Measurements from ENCODE around the gene GAS6.

Gene GAS6

DNA sequence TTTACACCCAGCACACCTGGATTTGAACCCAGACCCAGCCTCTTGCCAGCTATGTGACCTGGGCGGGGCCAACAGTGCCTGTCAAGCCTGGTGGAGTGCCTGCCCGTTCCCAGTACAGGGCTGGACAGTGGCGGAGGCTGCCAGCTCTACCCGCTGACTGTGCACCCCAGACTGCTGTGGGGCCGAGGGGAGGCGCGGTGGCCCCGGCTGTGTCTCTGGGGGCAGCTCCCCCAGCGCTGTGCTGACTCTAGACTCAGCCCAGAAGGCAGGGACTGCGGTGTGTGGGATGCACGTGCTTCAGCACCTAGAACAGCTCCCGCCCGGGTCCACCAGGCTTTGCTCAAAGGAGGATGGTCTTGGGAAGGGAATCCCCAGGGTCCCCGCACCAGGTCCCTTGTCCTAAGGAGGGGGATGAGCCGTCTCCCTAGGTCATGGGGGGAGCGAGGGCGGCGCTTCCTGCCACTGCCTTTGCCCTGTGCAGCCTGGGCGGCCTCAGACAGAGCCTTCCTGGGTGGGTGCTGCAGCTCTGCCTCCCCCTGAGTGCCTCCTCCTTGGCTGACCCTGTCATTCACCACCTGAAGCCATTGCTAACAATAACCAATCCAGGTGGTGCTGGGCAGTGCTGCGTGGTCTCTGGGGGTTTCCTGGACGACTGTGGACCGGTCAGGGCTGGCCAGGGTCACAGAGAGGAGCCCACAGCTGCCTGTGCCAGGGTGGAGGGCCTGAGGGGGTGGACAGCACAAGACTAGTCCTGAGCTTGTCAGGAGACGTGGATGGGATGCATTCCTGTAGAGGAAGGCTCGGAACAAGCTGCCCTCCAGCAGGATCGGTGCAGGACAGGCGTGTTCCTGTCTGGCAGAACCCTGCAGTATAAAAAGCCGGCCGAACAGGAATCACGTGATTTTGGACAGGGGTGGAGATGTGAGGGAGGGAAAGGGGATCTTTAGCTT lies 86.3 kb downstream of the GAS6 start:
- TF ChIP-seq EZH2phosphoT487 (IDR thresholded peaks at IDR 0.05; ENCODE audit: low read length) = no peak
- TF ChIP-seq EZH2 (optimal IDR thresholded peaks at IDR 0.05; ENCODE audit: low read depth, low read length) = no peak
- TF ChIP-seq, protein P1, sequence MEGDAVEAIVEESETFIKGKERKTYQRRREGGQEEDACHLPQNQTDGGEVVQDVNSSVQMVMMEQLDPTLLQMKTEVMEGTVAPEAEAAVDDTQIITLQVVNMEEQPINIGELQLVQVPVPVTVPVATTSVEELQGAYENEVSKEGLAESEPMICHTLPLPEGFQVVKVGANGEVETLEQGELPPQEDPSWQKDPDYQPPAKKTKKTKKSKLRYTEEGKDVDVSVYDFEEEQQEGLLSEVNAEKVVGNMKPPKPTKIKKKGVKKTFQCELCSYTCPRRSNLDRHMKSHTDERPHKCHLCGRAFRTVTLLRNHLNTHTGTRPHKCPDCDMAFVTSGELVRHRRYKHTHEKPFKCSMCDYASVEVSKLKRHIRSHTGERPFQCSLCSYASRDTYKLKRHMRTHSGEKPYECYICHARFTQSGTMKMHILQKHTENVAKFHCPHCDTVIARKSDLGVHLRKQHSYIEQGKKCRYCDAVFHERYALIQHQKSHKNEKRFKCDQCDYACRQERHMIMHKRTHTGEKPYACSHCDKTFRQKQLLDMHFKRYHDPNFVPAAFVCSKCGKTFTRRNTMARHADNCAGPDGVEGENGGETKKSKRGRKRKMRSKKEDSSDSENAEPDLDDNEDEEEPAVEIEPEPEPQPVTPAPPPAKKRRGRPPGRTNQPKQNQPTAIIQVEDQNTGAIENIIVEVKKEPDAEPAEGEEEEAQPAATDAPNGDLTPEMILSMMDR (IDR thresholded peaks at IDR 0.05; ENCODE audit: low read length) = no peak
- no peaks in the 10 kb centered on the region for H3K36me3 ChIP-seq (replicated peaks; ENCODE audit: insufficient read depth, low read length)
- H3K27me3 ChIP-seq (replicated peaks; ENCODE audit: insufficient read depth, low read length) = no peaks in the 10 kb centered on the region
- H3K79me2 ChIP-seq (ENCODE audit: low read length) = no peaks in the 10 kb centered on the region
- peak overlapping the region; percentile 93; the same call in 1 of the 2 replicates for H3K27ac ChIP-seq (ENCODE audit: low read length)
- H3K9ac ChIP-seq (ENCODE audit: low read length) = no peak overlapping the region
- no peaks in the 10 kb centered on the region for H4K20me1 ChIP-seq (ENCODE audit: insufficient read depth, low read length)
- peaks cover 18% of the 10 kb centered on the region; the same call in 1 of the 2 replicates for H3F3A ChIP-seq (ENCODE audit: insufficient read depth, low read length)
- peaks cover 37% of the 10 kb centered on the region for H3K4me1 ChIP-seq (ENCODE audit: low read length)
- no peaks in the 10 kb centered on the region for H3K9me2 ChIP-seq (replicated peaks; ENCODE audit: insufficient read depth, low read length)
- peak; percentile 48 for DNase-seq
- H3K9me3 ChIP-seq (replicated peaks; ENCODE audit: insufficient read depth, low read length) = no peaks in the 10 kb centered on the region
- no peak overlapping the region for H3K4me2 ChIP-seq (ENCODE audit: low read depth, low read length)
- H2AFZ ChIP-seq (ENCODE audit: low read length) = no peak overlapping the region
- no peak overlapping the region for H3K4me3 ChIP-seq (ENCODE audit: low read length)

GRCh38 chr13:113776231-113777125 lies 87.4 kb downstream of the GAS6 start:
- TF ChIP-seq EZH2 (optimal IDR thresholded peaks at IDR 0.05; ENCODE audit: low read depth, low read length) (no peak), EZH2phosphoT487 (IDR thresholded peaks at IDR 0.05; ENCODE audit: low read length) (no peak)
- TF ChIP-seq, protein P1 (IDR thresholded peaks at IDR 0.05; ENCODE audit: low read length) = no peak
- peak; percentile 95 for DNase-seq
- Histone ChIP-seq H3K36me3 (replicated peaks; ENCODE audit: insufficient read depth, low read length) (no peaks in the 10 kb centered on the region), H3K9me3 (replicated peaks; ENCODE audit: insufficient read depth, low read length) (no peaks in the 10 kb centered on the region), H4K20me1 (ENCODE audit: insufficient read depth, low read length) (no peaks in the 10 kb centered on the region), H3K9me2 (replicated peaks; ENCODE audit: insufficient read depth, low read length) (no peaks in the 10 kb centered on the region), H3K27me3 (replicated peaks; ENCODE audit: insufficient read depth, low read length) (no peaks in the 10 kb centered on the region), H3K9ac (ENCODE audit: low read length) (peak overlapping the region; percentile 59), H3K79me2 (ENCODE audit: low read length) (no peaks in the 10 kb centered on the region), H3K4me3 (ENCODE audit: low read length) (peak overlapping the region; percentile 14; the same call in 1 of the 2 replicates), H2AFZ (ENCODE audit: low read length) (peak overlapping the region; percentile 13; the same call in 1 of the 2 replicates), H3K4me1 (ENCODE audit: low read length) (peaks cover 47% of the 10 kb centered on the region), H3K27ac (ENCODE audit: low read length) (peak overlapping the region; percentile 93), H3F3A (ENCODE audit: insufficient read depth, low read length) (peaks cover 18% of the 10 kb centered on the region; the same call in 1 of the 2 replicates), H3K4me2 (ENCODE audit: low read depth, low read length) (peak overlapping the region; percentile 55)

- Histone ChIP-seq H3K4me3 (ENCODE audit: low read length) (no peak overlapping the region), H3K9me3 (replicated peaks; ENCODE audit: insufficient read depth, low read length) (no peaks in the 10 kb centered on the region), H4K20me1 (ENCODE audit: insufficient read depth, low read length) (no peaks in the 10 kb centered on the region), H3K36me3 (replicated peaks; ENCODE audit: insufficient read depth, low read length) (no peaks in the 10 kb centered on the region), H3F3A (ENCODE audit: insufficient read depth, low read length) (peaks cover 18% of the 10 kb centered on the region; the same call in 1 of the 2 replicates), H3K9me2 (replicated peaks; ENCODE audit: insufficient read depth, low read length) (no peaks in the 10 kb centered on the region), H3K4me1 (ENCODE audit: low read length) (peaks cover 46% of the 10 kb centered on the region), H3K27me3 (replicated peaks; ENCODE audit: insufficient read depth, low read length) (no peaks in the 10 kb centered on the region), H3K4me2 (ENCODE audit: low read depth, low read length) (peak overlapping the region; percentile 55), H3K27ac (ENCODE audit: low read length) (peak overlapping the region; percentile 93), H3K9ac (ENCODE audit: low read length) (peak overlapping the region; percentile 53), H2AFZ (ENCODE audit: low read length) (no peak overlapping the region; the same call in 1 of the 2 replicates), H3K79me2 (ENCODE audit: low read length) (no peaks in the 10 kb centered on the region)
- TF ChIP-seq EZH2 (optimal IDR thresholded peaks at IDR 0.05; ENCODE audit: low read depth, low read length) = no peak
- no peak for TF ChIP-seq EZH2phosphoT487 (IDR thresholded peaks at IDR 0.05; ENCODE audit: low read length)
- TF ChIP-seq, protein P1 (IDR thresholded peaks at IDR 0.05; ENCODE audit: low read length) = no peak
- no peak for DNase-seq
These were observed 88.3 kb downstream of the GAS6 start for GRCh38 chr13:113775451-113776145.
